ENCODE data around the gene AK8.

AK8 gene

DNA sequence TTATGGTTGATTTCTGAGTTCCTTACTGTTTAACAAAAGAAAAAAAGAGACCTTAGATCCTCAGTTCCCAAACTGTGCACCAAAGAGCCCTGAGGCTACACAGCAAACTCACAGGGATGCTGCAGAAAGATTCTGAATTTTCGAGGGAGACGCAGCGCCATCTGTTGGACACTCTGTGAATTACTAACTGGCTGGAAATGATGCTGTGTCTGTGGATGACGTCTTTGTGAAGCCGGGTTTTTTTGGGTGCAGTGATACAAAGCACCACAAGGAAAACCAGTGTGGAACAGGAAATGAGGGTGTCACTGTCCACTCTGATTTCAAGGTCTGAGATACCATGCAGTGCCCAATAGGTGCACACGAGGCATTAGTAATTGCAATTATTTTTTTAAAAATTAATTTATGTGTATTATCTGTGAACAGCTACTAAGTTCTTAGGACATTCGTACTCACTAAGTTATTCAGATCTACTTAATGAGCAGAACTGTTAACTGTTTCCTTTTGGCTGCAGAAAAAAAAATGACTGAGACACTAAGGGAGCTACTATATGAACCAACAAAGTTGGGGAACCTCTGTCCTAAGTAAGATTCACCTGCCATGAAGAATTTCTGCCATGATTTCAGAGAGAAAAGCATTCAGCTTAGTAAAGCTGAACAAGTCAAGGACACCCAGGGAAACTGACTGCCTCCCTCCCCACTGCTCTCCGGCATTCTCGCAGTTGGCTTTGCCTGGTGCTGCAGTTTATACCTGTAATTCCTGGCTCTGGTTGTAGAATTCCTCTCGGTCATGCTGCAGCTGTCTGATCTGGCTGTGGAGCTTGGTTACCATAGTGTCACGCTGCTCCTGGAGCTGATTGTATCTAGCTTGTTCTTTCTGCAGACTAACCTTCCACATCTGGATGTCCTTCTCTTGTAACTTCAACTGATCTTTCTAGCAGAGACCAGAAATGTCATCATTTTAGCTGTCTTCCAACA is 24.1 kb upstream of the AK8 start:
- H2BK15ac ChIP-seq (ENCODE audit: low read depth, poor library complexity, severe bottlenecking): no peak overlapping the region
- no peak overlapping the region for H2BK120ac ChIP-seq (ENCODE audit: low read depth, low read length)
- H3K36me3 ChIP-seq (ENCODE audit: control insufficient read depth in 1 of 2, insufficient read depth in 2 of 2, low read depth in 1 of 2, low read length in 2 of 2): peaks cover 56 to 97% of the 10 kb centered on the region in 2 experiments
- peaks cover 4% of the 10 kb centered on the region for H3K79me1 ChIP-seq (replicated peaks; ENCODE audit: low read length, poor library complexity, severe bottlenecking)
- peaks cover 3% of the 10 kb centered on the region for H3K4me1 ChIP-seq (ENCODE audit: control insufficient read depth, insufficient read depth, low read depth, low read length)
- H2AFZ ChIP-seq (ENCODE audit: low read depth, low read length): no peak overlapping the region
- no peaks in the 10 kb centered on the region for H3K27me3 ChIP-seq (ENCODE audit: control insufficient read depth in 1 of 2, insufficient read depth in 1 of 2, low read length in 2 of 2)
- WGBS: 48% methylated on average over 10 of the region's 11 CpGs
- H4K8ac ChIP-seq (ENCODE audit: low read length): no peak overlapping the region
- no peak overlapping the region for H3K23ac ChIP-seq (ENCODE audit: low read length in 2 of 2)
- no peak overlapping the region for H3K4me2 ChIP-seq (ENCODE audit: low read length, poor library complexity, severe bottlenecking)
- no peak overlapping the region for H4K91ac ChIP-seq (ENCODE audit: low read length)
- H3K9ac ChIP-seq (ENCODE audit: low read length): no peak overlapping the region
- H3K4ac ChIP-seq (ENCODE audit: low read depth in 1 of 2, low read length in 2 of 2): no peak overlapping the region
- no peak overlapping the region for H3K4me3 ChIP-seq (ENCODE audit: insufficient read depth in 1 of 2, low read depth in 1 of 2, low read length in 2 of 2)
- H2BK5ac ChIP-seq (ENCODE audit: low read depth, low read length, poor library complexity, severe bottlenecking): no peak overlapping the region
- no peak overlapping the region for H3K18ac ChIP-seq (ENCODE audit: low read depth in 1 of 2, low read length in 2 of 2)
- DNase-seq: peak; percentile 92
- H3K27ac ChIP-seq (ENCODE audit: low read length, poor library complexity, severe bottlenecking): no peak overlapping the region
- no peak overlapping the region for H3K14ac ChIP-seq (ENCODE audit: low read length in 2 of 2)
- no peak overlapping the region for H2AK5ac ChIP-seq (ENCODE audit: low read length, severe bottlenecking)
- H2BK12ac ChIP-seq (ENCODE audit: low read length in 2 of 2): no peak overlapping the region
- no peaks in the 10 kb centered on the region for H3K9me3 ChIP-seq (ENCODE audit: control insufficient read depth, low read length)

DNA sequence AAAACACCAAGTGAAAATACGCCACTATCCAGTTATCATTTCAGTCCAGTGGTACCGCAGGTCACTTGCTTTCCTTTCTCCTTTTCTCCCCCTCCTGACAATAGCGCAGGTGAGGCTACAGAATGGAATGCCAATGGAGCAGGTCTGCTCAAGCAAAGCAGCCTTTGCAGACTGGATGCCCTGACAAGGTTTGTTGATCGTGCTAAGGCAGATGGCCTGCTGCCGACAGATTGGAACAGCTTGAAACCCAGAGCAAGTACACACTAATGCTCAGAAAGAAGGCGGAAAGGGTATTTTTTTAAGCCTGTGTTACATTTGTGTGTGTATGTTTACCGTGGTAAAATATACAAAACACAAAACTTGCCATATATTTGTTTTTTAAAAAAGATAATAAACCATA is 20.0 kb upstream of the AK8 start:
- Histone ChIP-seq H3K9me3 (ENCODE audit: control insufficient read depth, low read length) (no peaks in the 10 kb centered on the region), H2BK120ac (ENCODE audit: low read depth, low read length) (no peak overlapping the region), H3K36me3 (ENCODE audit: control insufficient read depth in 1 of 2, insufficient read depth in 2 of 2, low read depth in 1 of 2, low read length in 2 of 2) (peaks cover 58 to 95% of the 10 kb centered on the region in 2 experiments), H2BK15ac (ENCODE audit: low read depth, poor library complexity, severe bottlenecking) (no peak overlapping the region), H3K27ac (ENCODE audit: low read length, poor library complexity, severe bottlenecking) (no peak overlapping the region), H4K91ac (ENCODE audit: low read length) (no peak overlapping the region), H3K14ac (ENCODE audit: low read length in 2 of 2) (no peak overlapping the region), H3K4me2 (ENCODE audit: low read length, poor library complexity, severe bottlenecking) (no peak overlapping the region), H2AK5ac (ENCODE audit: low read length, severe bottlenecking) (no peak overlapping the region), H4K8ac (ENCODE audit: low read length) (no peak overlapping the region), H2BK5ac (ENCODE audit: low read depth, low read length, poor library complexity, severe bottlenecking) (no peak overlapping the region), H3K18ac (ENCODE audit: low read depth in 1 of 2, low read length in 2 of 2) (no peak overlapping the region), H3K4ac (ENCODE audit: low read depth in 1 of 2, low read length in 2 of 2) (no peak overlapping the region), H3K27me3 (ENCODE audit: control insufficient read depth in 1 of 2, insufficient read depth in 1 of 2, low read length in 2 of 2) (no peaks in the 10 kb centered on the region), H3K79me1 (replicated peaks; ENCODE audit: low read length, poor library complexity, severe bottlenecking) (peaks cover 4% of the 10 kb centered on the region), H3K4me1 (ENCODE audit: control insufficient read depth, insufficient read depth, low read depth, low read length) (no peaks in the 10 kb centered on the region), H3K9ac (ENCODE audit: low read length) (no peak overlapping the region), H3K4me3 (ENCODE audit: insufficient read depth in 1 of 2, low read depth in 1 of 2, low read length in 2 of 2) (no peak overlapping the region), H3K23ac (ENCODE audit: low read length in 2 of 2) (no peak overlapping the region), H2AFZ (ENCODE audit: low read depth, low read length) (no peak overlapping the region), H2BK12ac (ENCODE audit: low read length in 2 of 2) (no peak overlapping the region)
- WGBS: 96% methylated on average over 5 of the region's 7 CpGs
- no peak for DNase-seq

DNA sequence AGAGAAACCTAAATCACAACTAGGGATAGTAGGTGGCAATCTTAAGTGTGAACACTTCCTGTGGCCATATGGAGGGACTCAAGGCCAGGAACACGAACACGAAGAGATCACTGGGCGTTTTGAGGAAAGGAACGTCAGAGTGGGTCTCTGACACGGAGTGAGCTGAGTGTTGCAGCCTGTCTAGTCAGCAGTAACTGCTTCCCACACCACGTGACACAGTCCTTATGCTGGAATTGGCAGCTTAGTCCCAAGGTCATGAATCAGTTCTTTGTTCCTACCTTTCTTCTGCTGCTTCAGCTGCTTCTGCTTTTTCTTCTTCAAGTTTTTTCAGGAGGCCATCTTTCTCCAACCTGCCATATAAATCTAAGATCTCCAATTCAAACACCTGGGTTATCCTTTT is 18.8 kb upstream of the AK8 start:
- Histone ChIP-seq H2BK12ac (ENCODE audit: low read length in 2 of 2) (no peak overlapping the region), H3K4me1 (ENCODE audit: control insufficient read depth, insufficient read depth, low read depth, low read length) (no peaks in the 10 kb centered on the region), H4K91ac (ENCODE audit: low read length) (no peak overlapping the region), H3K4me3 (ENCODE audit: insufficient read depth in 1 of 2, low read depth in 1 of 2, low read length in 2 of 2) (no peak overlapping the region), H2BK5ac (ENCODE audit: low read depth, low read length, poor library complexity, severe bottlenecking) (no peak overlapping the region), H2AK5ac (ENCODE audit: low read length, severe bottlenecking) (no peak overlapping the region), H3K4me2 (ENCODE audit: low read length, poor library complexity, severe bottlenecking) (no peak overlapping the region), H3K9ac (ENCODE audit: low read length) (peak overlapping the region; percentile 7), H4K8ac (ENCODE audit: low read length) (no peak overlapping the region), H2BK15ac (ENCODE audit: low read depth, poor library complexity, severe bottlenecking) (no peak overlapping the region), H2AFZ (ENCODE audit: low read depth, low read length) (no peak overlapping the region), H3K9me3 (ENCODE audit: control insufficient read depth, low read length) (no peaks in the 10 kb centered on the region), H3K18ac (ENCODE audit: low read depth in 1 of 2, low read length in 2 of 2) (no peak overlapping the region), H3K27ac (ENCODE audit: low read length, poor library complexity, severe bottlenecking) (no peak overlapping the region), H3K79me1 (replicated peaks; ENCODE audit: low read length, poor library complexity, severe bottlenecking) (peaks cover 4% of the 10 kb centered on the region), H3K36me3 (ENCODE audit: control insufficient read depth in 1 of 2, insufficient read depth in 2 of 2, low read depth in 1 of 2, low read length in 2 of 2) (peaks cover 62 to 96% of the 10 kb centered on the region in 2 experiments), H3K23ac (ENCODE audit: low read length in 2 of 2) (no peak overlapping the region), H3K27me3 (ENCODE audit: control insufficient read depth in 1 of 2, insufficient read depth in 1 of 2, low read length in 2 of 2) (no peaks in the 10 kb centered on the region), H3K4ac (ENCODE audit: low read depth in 1 of 2, low read length in 2 of 2) (no peak overlapping the region), H3K14ac (ENCODE audit: low read length in 2 of 2) (no peak overlapping the region), H2BK120ac (ENCODE audit: low read depth, low read length) (no peak overlapping the region)
- no peak for DNase-seq
- 95% methylated on average over 6 of the region's 6 CpGs for WGBS

DNA sequence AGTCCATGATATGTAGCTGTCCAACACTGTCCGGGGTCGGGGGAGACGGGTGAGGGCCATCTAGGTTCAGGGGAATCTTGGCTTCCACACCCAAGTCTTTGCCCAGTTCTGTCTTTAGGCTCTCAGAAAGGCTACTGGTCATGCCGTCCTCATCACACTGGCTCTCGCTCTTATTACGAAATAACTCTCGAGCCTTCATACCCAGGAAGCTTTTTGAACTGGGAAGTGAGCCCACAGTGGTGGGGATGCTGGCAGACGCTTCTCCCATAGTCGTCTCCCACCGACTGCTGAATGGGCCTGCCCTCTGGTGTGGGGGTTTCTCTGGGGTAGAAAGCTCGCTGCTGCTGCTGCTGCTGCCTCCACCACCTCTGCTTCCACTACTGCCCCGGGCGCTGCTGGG is 18.2 kb upstream of the AK8 start:
- no peak overlapping the region for H2BK15ac ChIP-seq (ENCODE audit: low read depth, poor library complexity, severe bottlenecking)

More for the DNA sequence above, 18.2 kb upstream of the AK8 start:
- Histone ChIP-seq H3K4me2 (ENCODE audit: low read length, poor library complexity, severe bottlenecking) (no peak overlapping the region), H3K27ac (ENCODE audit: low read length, poor library complexity, severe bottlenecking) (no peak overlapping the region), H2AK5ac (ENCODE audit: low read length, severe bottlenecking) (no peak overlapping the region), H3K4me3 (ENCODE audit: insufficient read depth in 1 of 2, low read depth in 1 of 2, low read length in 2 of 2) (no peak overlapping the region), H3K9me3 (ENCODE audit: control insufficient read depth, low read length) (no peaks in the 10 kb centered on the region), H2AFZ (ENCODE audit: low read depth, low read length) (no peak overlapping the region), H3K36me3 (ENCODE audit: control insufficient read depth in 1 of 2, insufficient read depth in 2 of 2, low read depth in 1 of 2, low read length in 2 of 2) (peaks cover 60 to 98% of the 10 kb centered on the region in 2 experiments), H3K4me1 (ENCODE audit: control insufficient read depth, insufficient read depth, low read depth, low read length) (no peaks in the 10 kb centered on the region), H3K23ac (ENCODE audit: low read length in 2 of 2) (no peak overlapping the region), H3K18ac (ENCODE audit: low read depth in 1 of 2, low read length in 2 of 2) (no peak overlapping the region), H3K4ac (ENCODE audit: low read depth in 1 of 2, low read length in 2 of 2) (no peak overlapping the region), H2BK120ac (ENCODE audit: low read depth, low read length) (no peak overlapping the region), H2BK12ac (ENCODE audit: low read length in 2 of 2) (no peak overlapping the region), H4K8ac (ENCODE audit: low read length) (no peak overlapping the region), H3K27me3 (ENCODE audit: control insufficient read depth in 1 of 2, insufficient read depth in 1 of 2, low read length in 2 of 2) (no peaks in the 10 kb centered on the region), H2BK5ac (ENCODE audit: low read depth, low read length, poor library complexity, severe bottlenecking) (no peak overlapping the region), H3K14ac (ENCODE audit: low read length in 2 of 2) (no peak overlapping the region), H4K91ac (ENCODE audit: low read length) (no peak overlapping the region), H3K9ac (ENCODE audit: low read length) (no peak overlapping the region), H3K79me1 (replicated peaks; ENCODE audit: low read length, poor library complexity, severe bottlenecking) (no peaks in the 10 kb centered on the region)
- WGBS: 97% methylated on average over 12 of the region's 13 CpGs
- DNase-seq: no peak
